ENCODE data around the gene CHMP3. TPM values are rescaled to one million over a fixed set of nuclear protein-coding genes. Genes with fewer than 3 reads are reported as not detected.

CHMP3 gene
- total RNA-seq, 1 experiment from 2014 or later: 63.4 TPM

DNA sequence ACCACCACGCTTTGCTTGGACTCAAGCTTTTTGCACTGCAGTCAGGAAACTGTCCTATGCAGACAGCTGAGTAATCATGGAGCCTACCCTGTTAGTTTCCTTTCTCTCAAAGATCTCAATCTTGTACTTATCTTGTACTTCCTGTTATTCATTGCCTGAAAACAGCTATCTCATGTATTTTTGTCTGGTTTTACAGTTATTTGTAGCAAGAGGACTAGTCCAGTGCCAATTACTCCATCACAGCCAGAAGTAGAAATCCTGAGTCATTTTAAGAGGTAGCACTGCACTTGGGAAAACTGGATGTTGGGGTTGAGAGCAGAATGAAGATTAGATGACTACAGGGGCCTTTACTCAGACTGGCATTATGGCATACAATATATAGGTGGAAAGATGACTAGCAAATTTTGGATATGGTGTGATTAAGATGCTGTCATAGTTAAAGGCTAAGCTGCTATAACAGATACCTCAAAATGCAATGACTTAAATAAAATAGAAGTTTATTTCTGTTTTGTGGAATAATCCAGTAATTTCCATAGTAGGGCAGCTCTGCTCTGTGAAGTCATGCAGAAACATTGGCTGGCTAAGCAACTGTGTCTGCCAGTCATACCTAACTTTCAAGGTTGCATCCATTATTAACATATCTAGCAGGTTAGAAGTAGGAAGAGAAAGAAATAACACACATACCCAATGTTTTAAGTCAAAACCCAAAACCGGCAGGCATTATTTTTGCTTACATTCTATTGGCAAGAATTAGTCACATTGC lies 21.1 kb upstream of the CHMP3 start:
- intact Hi-C loops (cut with micrococcal nuclease): no loop called here
- H3K9me2 ChIP-seq (ENCODE audit: insufficient read depth): no peaks in the 10 kb centered on the region
- no peak overlapping the region for H3K9ac ChIP-seq (ENCODE audit: low read length)
- no peaks in the 10 kb centered on the region for H3K4me1 ChIP-seq (ENCODE audit: control insufficient read depth in 1 of 2, insufficient read depth in 2 of 2, low read length in 2 of 2)
- no peaks in the 10 kb centered on the region for H3K79me2 ChIP-seq (ENCODE audit: insufficient read depth, low read length)
- ChIA-PET POLR2A (no interaction called here), RAD21 (ENCODE audit: low non-redundant PET in 1 of 2, low total read pairs in 2 of 2, uncharacterized antibody in 2 of 2, unreplicated experiment in 2 of 2) (no interaction called here), CTCF (no interaction called here)
- TF ChIP-seq YY1 (IDR thresholded peaks at IDR 0.05; ENCODE audit: extremely low read depth, insufficient replicate concordance, low read depth, low read length) (no peak), SIN3A (IDR thresholded peaks at IDR 0.05; ENCODE audit: low read depth) (no peak), ZNF274 (IDR thresholded peaks at IDR 0.05; ENCODE audit: low read depth, low read length) (no peak), ZFX (IDR thresholded peaks at IDR 0.05) (no peak), ELF1 (IDR thresholded peaks at IDR 0.05; ENCODE audit: borderline replicate concordance, low read depth) (no peak), CBX3 (IDR thresholded peaks at IDR 0.05; ENCODE audit: low read depth) (no peak), POLR2A (IDR thresholded peaks at IDR 0.05; ENCODE audit: borderline replicate concordance, extremely low read depth, insufficient read depth, insufficient read length) (no peak), EZH2 (IDR thresholded peaks at IDR 0.05) (no peak), RAD21 (IDR thresholded peaks at IDR 0.05; ENCODE audit: low read depth) (no peak), EGR1 (IDR thresholded peaks at IDR 0.05; ENCODE audit: low read depth) (no peak), JUND (IDR thresholded peaks at IDR 0.05) (no peak), CEBPB (IDR thresholded peaks at IDR 0.05; ENCODE audit: low read depth) (no peak)
- TF ChIP-seq, protein P1, sequence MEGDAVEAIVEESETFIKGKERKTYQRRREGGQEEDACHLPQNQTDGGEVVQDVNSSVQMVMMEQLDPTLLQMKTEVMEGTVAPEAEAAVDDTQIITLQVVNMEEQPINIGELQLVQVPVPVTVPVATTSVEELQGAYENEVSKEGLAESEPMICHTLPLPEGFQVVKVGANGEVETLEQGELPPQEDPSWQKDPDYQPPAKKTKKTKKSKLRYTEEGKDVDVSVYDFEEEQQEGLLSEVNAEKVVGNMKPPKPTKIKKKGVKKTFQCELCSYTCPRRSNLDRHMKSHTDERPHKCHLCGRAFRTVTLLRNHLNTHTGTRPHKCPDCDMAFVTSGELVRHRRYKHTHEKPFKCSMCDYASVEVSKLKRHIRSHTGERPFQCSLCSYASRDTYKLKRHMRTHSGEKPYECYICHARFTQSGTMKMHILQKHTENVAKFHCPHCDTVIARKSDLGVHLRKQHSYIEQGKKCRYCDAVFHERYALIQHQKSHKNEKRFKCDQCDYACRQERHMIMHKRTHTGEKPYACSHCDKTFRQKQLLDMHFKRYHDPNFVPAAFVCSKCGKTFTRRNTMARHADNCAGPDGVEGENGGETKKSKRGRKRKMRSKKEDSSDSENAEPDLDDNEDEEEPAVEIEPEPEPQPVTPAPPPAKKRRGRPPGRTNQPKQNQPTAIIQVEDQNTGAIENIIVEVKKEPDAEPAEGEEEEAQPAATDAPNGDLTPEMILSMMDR (IDR thresholded peaks at IDR 0.05 in 2 of 3, conservative IDR thresholded peaks at IDR 0.05 in 1 of 3; ENCODE audit: borderline replicate concordance in 1 of 3, insufficient read depth in 1 of 3, low read depth in 2 of 3, low read length in 2 of 3): no peak
- no TSS peak for BruUV-seq (replicated peaks)
- no peaks in the 10 kb centered on the region for H3K9me3 ChIP-seq (ENCODE audit: control insufficient read depth in 1 of 2, insufficient read depth in 1 of 2, low read depth in 1 of 2, low read length in 2 of 2)
- ATAC-seq (no peak), DNase-seq (ENCODE audit: low read depth, low spot score) (no peak)
- no peak overlapping the region for H2AFZ ChIP-seq (ENCODE audit: low read depth, low read length, poor library complexity, severe bottlenecking)
- no peak overlapping the region for H3K4me3 ChIP-seq (replicated peaks in 1 of 2; ENCODE audit: low read depth in 1 of 2, low read length in 2 of 2)
- no peaks in the 10 kb centered on the region for H3K27me3 ChIP-seq (ENCODE audit: insufficient read depth, low read length)
- H3K36me3 ChIP-seq (ENCODE audit: control insufficient read depth in 1 of 2, insufficient read depth in 2 of 2, low read length in 2 of 2): no peaks in the 10 kb centered on the region
- no peaks in the 10 kb centered on the region for H4K20me1 ChIP-seq (ENCODE audit: insufficient read depth)
- H3K4me2 ChIP-seq (ENCODE audit: low read length): no peak overlapping the region
- no peak overlapping the region for H3K27ac ChIP-seq (ENCODE audit: low read depth, low read length)

Data from HCT116 (cell line).